GM21619 (cell line): ENCODE measurements around the gene AZU1.
"Not testable (repeated sequence)": the region's sequence is repeated elsewhere in the genome, so short reads cannot be mapped to it uniquely, and the experiment has no call there.

Experiments used
- ATAC-seq: cut with Tn5 transposase; IDR thresholded peaks from one replicate; pipeline ENCODE4 v1.9.1; 2021; ENCODE audit not compliant: unreplicated experiment

The AZU1 gene

DNA sequence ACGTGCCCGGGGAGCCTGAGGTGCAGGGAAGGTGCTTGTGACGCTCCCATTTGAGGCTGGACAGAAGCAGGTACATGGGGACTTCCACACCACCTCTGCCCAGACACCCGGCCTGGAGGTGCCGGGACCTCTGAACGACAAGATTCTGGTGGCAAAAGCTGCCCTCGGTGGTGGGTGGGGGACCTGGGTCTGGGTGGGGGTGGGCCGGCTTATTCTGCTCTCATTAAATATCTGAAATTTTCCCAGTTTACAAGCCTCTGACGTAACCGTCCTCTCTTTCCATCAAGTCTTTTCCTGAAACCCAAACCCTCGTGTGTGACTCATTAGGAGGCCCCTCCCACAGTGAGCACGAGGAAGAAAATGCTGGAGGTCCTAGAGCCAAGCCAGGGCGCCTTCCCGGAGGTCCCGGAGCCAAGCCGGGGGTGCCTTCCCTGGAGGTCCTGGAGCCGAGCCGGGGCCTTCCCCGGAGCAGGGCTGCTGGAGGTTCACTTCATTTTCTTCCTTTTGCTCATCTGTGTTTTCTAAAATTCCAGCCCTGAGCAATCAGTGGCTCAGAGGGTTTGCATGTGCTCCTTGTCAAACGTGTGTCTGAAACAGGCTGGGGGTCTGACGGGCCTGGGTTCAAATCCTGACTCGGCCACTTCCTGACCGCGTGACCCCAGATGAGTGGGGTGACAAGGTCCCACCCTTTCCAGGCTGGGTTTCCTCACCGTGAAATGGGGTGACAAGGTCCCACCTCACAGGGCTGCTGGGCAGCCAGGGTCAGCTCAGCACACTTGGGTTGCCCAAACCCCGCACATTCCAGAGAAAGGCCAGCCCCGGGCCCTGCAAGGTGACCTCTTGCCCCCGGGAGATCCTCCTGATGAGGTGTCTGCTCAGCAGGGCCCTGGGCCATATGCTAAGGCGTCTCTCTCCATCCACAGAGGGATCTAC lies 41.9 kb downstream of the AZU1 start:
- ATAC-seq: no peak

DNA sequence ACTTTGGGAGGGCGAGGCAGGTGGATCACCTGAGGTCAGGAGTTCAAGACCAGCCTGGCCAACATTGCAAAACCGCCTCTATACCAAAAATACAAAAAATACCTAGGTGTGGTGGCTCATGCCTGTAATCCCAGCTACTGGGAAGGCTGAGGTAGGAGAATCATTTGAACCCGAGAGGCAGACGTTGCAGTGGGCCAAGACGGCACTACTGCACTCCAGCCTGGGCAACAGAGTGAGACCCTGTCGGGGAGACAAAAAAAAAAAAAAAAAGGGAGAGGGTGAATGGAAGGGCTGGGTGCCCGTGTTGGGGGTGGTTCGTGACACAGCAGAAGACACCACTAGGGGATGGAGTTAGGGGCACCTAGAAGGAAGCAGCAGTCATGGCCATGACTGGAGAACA lies 42.7 kb downstream of the AZU1 start:
- ATAC-seq: no peak

DNA sequence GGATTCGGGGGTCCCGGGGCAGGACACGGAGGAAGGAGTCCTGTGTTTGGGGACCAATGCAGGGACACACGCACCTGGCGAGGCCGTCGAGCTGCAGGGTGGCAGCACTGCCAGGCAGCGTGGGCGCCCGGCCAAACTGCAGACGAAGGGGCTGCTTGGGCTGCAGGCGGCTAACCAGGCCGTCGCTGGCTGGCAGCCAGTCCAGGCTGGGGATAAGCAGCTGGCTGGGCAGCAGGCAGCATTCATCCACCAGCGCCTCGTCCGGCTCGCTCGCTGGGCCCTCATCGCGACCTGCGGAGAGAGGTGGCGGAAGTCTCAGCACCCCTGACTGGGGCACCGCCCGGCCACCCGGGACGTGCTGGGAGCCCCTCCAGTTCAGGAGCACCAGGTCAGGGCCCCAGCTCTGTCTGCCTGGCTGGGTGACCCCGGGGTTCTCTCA lies 43.3 kb downstream of the AZU1 start:
- no peak for ATAC-seq

DNA sequence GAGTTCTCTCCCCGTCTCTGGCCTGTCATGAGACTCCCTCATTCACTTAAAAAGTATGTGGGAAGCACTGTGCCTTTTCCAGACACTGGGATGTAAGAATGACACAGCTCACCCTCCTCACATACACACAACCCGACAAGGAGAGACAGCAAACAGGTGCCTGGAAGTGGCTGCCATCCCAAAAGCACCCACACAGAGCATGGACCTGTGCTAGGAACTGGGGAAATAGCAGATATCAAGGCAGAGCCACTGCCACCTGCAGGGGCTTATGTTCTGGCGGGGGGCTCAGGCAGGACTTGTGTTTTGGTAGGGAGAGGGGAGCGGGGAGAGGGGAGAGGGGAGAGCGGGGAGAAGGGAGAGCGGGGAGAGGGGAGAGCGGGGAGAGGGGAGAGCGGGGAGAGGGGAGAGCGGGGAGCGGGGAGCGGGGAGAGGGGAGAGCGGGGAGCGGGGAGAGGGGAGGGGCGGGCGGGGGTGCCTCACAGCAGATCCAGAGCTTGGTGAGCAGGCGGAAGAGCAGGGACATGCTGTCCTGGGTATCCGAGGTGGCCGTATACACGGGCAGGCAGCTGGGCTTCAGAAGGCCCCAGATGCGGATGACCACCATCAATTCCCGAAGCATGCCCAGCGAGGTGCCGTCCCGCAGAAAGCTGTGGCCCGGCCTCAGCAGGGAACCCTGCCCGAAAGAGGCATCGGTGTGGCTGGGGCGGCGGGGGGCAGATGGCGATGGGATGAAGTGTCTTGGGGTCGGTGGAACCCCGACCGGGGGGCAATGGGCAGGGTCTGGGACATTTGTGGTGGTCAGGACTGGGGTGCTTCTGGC lies 44.0 kb downstream of the AZU1 start:
- ATAC-seq: no peak

DNA sequence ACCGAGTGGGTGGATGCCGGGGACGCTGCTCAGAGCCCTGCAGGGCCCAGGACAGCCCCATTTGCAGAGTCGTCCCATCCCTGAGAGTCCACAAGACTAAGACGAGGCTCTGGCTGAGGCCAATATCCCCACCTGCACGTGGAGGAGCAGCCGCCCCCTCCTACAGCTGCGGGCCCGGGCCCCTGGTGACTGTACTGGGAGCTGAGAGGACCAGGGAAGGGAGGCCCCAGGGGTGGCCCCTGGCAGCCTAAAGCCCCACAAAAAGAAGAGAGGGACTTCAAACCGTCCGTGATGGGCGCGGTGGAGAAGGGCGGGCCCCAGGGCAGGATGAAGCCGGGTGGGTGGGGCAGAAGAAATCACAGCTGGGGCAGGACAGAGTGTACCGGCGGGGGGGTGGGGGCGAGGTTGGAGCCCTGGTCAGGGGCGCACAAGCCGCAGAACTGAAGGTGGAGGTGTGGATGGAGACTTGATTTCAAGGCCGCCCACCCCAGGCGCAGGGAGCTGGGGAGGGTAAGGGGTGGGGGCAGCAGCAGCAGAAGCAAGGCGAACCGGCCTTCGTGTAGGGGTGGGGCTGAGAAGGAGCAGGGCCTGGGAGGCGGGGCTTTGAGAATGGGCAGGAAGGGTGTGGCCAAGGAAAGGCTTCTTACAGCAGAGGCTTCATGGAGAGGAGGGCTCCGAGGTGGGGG lies 44.8 kb downstream of the AZU1 start:
- ATAC-seq: no peak

DNA sequence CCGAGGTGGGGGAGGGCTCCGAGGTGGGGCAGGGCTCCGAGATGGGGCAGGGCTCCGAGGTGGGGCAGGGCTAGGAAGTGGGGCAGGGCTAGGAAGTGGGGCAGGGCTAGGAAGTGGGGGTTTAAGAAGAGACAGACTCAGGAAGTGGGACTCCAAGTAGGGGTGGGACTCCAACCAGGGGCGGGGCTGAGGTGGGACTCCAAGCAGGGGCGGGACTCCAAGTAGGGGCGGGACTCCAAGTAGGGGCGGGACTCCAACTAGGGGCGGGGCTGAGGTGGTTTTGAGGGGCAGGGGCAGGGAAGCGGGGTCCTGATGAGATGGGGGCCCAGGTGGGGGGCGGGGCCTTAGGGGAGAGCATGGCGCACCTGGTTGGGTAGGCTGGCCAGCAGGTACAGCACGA lies 45.4 kb downstream of the AZU1 start:
- ATAC-seq: no peak

DNA sequence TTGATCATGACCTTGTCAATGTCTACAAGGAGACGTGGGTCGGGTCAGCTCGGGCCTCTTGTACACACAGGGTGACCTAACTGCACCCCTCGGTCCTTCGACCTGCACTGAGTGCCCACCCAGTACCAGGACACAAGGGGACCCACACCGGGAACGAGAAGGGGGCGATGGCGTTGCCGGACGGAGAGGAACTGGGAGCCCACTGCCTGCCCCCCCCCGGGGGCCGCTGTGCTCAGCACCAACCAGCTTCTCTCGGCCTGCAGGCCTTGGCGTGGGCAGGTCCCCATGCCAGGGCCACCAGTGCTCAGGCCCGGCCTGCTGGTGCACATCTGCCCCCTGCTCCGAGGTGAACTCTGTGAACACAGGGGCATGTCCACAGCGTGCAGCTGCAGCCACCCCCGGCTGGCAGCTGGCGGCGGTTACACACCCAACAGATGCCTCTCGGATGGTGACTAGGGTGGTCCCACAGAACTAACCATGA lies 46.0 kb downstream of the AZU1 start:
- ATAC-seq: no peak

DNA sequence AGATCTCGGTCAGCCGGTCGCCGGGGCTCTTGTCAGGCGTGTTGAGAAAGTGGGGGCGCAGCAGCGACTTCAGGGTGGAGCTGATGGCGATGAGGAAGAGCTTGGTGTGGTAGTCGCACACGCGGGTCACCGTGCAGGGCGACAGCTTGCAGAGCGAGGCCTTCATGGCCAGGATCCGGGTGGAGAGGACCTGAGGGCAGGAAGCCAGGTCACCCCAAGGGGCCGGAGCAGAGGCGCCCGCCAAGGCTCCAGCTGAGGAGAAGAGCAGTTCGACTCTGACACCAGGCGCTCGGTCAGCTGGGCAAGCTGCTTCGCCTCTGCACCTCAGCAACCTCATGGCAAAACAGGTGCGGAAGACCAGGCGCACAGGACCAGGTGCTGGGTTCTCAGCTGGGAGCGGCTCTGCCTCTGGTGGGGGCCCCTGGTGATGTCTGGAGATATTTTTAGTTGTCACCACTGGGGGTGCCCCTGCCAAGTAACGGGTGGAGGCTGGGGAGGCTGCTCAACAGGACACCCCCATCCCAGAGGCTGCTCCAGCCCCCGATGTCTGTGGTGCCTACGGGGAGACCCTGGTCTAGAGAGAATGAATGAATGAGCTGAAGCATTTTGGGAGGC lies 47.7 kb downstream of the AZU1 start:
- ATAC-seq: no peak

DNA sequence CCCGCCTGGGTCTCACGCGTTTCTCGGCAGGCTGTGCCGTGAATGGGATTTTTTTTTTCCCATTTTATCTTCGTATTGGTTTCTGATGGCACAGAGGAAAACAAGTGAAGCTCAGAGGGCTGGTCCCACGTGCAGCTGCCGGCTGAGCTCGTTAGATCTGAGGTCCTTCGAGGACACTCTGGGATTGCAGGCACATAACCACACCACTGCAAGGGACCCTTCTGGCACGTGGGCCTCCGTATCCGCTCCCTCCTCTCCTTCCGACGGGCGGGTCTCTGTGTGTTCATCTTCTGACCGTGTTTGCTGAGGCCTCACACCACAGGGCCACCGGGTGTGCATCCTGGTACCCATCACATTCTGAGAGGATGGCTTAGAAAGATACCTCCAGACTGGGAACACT lies 48.5 kb downstream of the AZU1 start:
- no peak for ATAC-seq

DNA sequence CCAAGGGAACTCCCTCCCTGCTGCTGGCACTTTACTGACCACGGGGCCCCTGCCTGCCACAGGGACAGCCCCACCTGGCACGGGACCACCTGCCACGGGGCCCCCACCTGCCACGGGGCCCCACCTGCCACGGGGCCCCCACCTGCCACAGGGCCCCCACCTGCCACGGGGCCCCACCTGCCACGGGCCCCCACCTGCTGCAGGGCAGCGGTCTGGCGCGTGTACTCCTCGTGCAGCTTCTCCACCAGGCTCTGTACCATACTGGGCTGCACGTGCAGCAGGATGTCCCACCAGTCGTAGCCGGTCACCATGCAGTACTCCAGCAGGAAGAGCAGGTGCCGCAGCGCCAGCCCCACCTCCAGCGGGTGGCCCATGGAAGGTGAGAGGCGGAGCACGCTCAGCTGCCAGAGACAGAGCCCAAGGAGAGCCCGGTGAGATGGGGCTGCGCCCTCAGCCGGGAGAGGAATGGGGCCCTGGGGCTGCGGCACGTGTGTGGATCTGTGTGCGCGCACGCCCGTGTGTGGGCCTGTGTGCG lies 49.2 kb downstream of the AZU1 start:
- ATAC-seq: no peak

DNA sequence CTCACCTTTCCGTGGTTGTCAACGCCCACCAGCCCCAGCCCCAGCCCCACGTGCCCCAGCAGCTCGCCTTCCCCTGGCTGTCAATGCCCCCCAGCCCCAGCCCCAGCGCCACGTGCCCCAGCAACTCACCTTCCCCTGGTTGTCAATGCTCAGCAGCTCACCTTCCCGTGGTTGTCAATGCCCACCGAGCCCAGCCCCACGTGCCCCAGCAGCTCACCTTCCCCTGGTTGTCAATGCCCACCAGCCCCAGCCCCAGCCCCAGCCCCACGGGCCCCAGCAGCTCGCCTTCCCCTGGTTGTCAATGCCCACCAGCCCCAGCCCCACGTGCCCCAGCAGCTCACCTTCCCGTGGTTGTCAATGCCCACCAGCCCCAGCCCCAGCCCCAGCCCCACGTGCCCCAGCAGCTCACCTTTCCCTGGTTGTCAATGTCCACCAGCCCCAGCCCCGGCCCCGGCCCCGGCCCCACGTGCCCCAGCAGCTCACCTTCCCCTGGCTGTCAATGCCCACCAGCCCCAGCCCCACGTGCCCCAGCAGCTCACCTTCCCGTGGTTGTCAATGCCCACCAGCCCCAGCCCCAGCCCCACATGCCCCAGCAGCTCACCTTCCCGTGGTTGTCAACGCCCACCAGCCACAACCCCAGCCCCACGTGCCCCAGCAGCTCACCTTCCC lies 50.5 kb downstream of the AZU1 start:
- not testable (repeated sequence) for ATAC-seq

DNA sequence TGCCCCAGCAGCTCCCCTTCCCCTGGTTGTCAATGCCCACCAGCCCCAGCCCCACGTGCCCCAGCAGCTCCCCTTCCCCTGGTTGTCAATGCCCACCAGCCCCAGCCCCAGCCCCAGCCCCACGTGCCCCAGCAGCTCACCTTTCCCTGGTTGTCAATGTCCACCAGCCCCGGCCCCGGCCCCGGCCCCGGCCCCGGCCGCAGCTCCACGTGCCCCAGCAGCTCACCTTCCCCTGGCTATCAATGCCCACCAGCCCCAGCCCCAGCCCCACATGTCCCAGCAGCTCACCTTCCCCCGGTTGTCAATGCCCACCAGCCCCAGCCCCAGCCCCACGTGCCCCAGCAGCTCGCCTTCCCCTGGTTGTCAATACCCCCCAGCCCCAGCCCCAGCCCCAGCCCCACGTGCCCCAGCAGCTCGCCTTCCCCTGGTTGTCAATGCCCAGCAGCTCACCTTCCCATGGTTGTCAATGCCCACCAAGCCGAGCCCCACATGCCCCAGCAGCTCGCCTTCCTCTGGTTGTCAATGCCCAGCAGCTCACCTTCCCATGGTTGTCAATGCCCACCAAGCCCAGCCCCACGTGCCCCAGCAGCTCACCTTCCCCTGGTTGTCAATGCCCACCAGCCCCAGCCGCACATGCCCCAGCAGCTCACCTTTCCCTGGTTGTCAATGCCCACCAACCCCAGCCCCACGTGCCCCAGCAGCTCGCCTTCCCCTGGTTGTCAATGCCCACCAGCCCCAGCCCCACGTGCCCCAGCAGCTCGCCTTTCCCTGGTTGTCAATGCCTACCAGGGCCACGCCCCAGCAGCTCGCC lies 51.3 kb downstream of the AZU1 start:
- not testable (repeated sequence) for ATAC-seq

DNA sequence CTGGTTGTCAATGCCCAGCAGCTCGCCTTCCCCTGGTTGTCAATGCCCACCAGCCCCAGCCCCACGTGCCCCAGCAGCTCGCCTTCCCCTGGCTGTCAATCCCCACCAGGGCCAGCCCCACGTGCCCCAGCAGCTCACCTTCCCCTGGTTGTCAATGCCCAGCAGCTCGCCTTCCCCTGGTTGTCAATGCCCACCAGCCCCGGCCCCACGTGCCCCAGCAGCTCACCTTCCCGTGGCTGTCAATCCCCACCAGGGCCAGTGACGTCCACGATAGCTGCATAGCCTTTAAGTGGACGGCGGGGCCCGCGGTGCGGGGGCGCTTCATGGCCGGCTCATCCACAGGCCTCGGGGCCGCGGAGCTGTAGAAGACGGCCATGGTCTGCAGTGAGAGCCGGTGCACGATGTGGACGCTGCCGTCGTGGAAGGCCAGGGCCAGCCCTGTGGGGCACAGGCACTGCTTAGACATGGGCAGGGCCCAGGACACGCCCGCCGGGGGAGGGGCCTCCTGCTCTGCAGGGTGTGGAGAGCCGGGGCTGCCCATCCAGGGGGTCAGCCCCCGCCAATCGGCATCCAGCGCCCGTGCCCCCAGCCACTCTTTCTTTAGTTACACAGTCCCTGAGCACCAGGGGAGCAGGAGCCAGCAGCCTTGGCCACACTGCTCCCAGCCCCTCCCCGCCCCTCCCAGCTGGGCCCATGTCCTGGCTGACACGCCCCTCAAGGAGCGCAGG lies 52.2 kb downstream of the AZU1 start:
- ATAC-seq: no peak
